Adipose tissue (tissue), 3 donors: ENCODE data around the gene MAT2A. TPM values are rescaled to one million over a fixed set of nuclear protein-coding genes. Genes with fewer than 3 reads are reported as not detected.
A peak's percentile ranks its signal among the peaks of the same experiment; 100 is the strongest.

Experiments
- H3K27ac ChIP-seq: one replicate; pipeline ENCODE4 v1.5.1; 2013; ENCODE audit warnings: low read depth, low read length
- WGBS, 3 donors: extraction: QIAGEN DNeasy Blood & Tissue Kit; methylation state at CpG; one replicate each; pipeline ENCODE4 v1.1.7; 2013; 5-methylcytosine and 5-hydroxymethylcytosine counted together
- polyA plus RNA-seq, 3 donors: library from polyadenylated mRNA; stranded (reverse); fragments of 200-250 nt; gene quantifications; one replicate each; pipeline ENCODE4 v1.2.3, GENCODE V29; 2013
- donor health status: healthy with polysubstance abuse.
- donor health status: Bipolar disorder and iron deficiency.
- donor health status: healthy.

The MAT2A gene
- polyA plus RNA-seq, 3 donors = 139 to 362 (median 309) TPM

GRCh38 chr2:85523062-85523902 lies 15.7 kb upstream of the MAT2A start:
- H3K27ac ChIP-seq = no peak overlapping the region
- WGBS, 3 donors = 72 to 81% (median 81%) methylated on average over 8 of the region's 8 CpGs

- no peak overlapping the region for H3K27ac ChIP-seq
- 48 to 63% (median 59%) methylated on average over 5 of the region's 5 CpGs for WGBS, 3 donors
These were observed 15.0 kb upstream of the MAT2A start for GRCh38 chr2:85523903-85524335.

- no peak overlapping the region for H3K27ac ChIP-seq
- WGBS, 3 donors = 27 to 37% (median 28%) methylated on average over 8 of the region's 8 CpGs
These were observed 14.5 kb upstream of the MAT2A start for GRCh38 chr2:85524336-85524908.

DNA sequence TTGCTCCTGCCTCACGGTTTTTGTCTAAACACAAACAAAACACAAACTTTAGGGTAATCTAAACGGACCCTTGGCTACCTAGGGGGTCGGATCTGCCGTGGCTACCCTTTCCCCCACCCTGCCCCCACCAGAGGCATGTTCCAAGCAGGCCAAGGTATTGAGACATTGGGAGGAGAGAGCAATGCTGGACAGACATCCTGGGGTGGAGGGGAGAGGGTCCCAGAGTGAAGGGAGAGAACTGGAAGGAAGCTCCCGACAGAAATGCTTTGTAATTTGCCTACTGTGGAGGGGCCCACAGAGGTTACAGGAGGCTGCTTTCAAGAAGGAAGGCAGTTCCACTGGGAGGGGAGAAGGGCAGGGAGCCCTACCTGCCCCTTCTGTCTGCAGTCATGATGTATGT lies 13.9 kb upstream of the MAT2A start:
- H3K27ac ChIP-seq = no peak overlapping the region
- WGBS, 3 donors = 56 to 85% (median 69%) methylated on average over 5 of the region's 5 CpGs

DNA sequence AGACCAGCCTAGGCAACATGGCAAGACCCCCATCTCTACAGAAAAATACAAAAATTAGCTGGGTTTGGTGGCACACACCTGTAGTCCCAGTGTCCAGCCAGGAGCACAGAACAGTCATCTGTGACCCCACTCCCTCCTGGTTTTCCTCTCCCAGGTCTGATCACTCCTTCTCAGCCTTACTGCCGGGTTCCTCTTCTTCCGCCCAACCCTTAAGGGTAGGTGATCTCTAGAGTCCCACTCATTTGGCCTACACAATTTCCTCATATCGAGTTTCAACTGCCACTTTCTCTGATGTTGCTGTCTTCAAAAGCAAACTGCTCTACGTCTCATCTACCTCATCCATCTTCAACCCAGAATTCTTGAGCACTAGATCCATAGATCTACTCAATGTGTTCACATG lies 13.4 kb upstream of the MAT2A start:
- H3K27ac ChIP-seq = no peak overlapping the region
- 62 to 95% (median 70%) methylated on average over 4 of the region's 4 CpGs for WGBS, 3 donors

GRCh38 chr2:85527787-85528186 lies 11.2 kb upstream of the MAT2A start:
- no peak overlapping the region for H3K27ac ChIP-seq

DNA sequence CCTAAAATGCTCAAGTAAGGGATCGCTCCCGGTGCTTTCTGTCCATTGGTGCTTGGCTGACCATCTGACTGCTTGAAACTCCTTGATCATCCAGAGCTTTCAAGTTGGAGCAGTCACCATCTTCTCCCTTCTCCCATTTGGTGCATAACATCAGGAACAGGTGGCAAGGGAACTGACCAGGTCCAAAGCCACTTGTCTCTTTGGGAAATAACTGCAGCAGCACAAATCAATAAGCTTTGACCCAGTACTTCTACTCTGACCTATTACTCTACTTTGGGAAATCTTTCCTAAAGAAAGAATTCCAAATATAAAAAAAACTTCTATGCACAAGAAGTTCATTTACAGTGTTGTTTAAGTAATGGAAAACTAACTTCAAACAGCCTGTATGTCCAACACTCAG lies 10.6 kb upstream of the MAT2A start:
- no peak overlapping the region for H3K27ac ChIP-seq
- 85 to 93% (median 87%) methylated on average over 2 of the region's 2 CpGs for WGBS, 3 donors

DNA sequence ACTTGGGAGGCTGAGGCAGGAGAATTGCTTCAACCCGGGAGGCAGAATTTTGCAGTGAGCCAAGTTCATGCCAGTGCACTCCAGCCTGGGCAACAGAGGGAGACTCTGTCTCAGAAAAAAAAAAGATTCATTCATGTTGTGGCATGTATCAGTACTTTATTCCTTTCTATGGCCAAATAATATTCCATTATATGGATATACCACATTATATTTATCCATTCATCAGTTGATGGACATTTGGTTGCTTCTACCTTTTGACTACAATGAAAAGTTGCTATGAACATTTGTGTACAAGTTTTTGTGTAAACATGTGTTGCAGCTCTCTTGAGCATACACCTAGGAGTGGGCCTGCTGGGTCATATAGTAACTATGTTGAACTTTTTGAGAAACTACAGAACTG lies 9.2 kb upstream of the MAT2A start:
- 95 to 100% (median 96%) methylated on average over 1 of the region's 1 CpG for WGBS, 3 donors
- H3K27ac ChIP-seq = no peak overlapping the region

DNA sequence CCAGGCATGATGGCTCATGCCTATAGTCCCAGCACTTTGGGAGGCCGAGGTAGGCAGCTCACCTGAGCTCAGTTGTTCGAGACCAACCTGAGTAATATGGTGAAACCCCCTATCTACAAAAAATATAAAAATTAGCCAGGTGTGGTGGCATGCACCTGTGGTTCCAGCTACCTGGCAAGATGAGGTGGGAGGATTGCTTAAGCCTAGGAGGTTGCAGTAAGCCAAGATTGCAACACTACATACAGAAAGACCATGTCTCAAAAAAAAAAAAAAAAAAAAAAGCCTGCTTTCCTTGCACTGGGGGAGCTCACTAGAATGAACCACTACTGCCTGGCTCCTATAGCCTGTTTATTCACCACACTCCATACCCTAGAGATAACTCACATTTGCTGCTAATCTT lies 7.4 kb upstream of the MAT2A start:
- no peak overlapping the region for H3K27ac ChIP-seq
- WGBS, 3 donors = 73 to 97% (median 76%) methylated on average over 2 of the region's 2 CpGs

DNA sequence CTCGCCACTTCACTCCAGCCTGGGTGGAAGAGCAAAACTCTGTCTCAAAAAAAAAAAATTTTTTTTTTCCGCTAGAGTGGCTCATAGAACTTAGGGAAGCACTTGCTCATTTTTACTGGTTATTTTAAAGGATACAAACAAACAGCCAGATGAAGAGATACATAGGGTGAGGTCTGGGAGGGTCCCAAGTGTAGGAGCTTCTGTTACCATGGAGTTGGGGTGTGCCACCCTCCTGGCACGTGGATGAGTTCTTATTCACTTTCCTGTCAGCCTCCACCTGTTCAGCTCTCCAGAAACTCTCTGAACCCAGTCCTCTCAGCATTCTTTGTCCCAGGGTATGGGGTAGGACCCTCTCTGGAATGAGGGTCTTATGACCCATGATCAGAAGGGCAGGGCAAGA lies 4.9 kb upstream of the MAT2A start:
- H3K27ac ChIP-seq = no peak overlapping the region
- 74 to 85% (median 75%) methylated on average over 3 of the region's 3 CpGs for WGBS, 3 donors

DNA sequence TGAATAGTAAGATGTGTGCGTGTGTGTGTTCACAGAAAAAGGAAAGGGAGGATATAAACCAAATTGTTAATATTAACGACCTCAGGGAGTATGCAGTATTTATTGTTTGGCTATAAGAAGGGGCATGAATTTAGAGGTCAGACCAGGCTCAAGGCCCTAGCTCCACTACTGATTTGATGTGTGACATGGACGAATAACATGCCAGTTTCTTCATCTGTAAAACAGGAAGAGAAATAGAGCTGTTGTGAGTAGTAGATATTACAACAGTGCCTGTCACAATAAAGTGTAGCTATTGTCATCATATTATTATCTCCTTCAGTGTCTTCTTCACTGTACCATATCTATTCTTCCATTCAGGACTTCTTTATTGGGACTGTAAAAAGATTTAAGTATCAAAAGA lies 4.1 kb upstream of the MAT2A start:
- WGBS, 3 donors = 59 to 77% (median 65%) methylated on average over 3 of the region's 3 CpGs
- H3K27ac ChIP-seq = no peak overlapping the region

GRCh38 chr2:85536479-85536878 lies 2.5 kb upstream of the MAT2A start:
- no peak overlapping the region for H3K27ac ChIP-seq
- whole genome bisulfite sequencing, 3 donors = 79 to 86% (median 83%) methylated on average over 3 of the region's 3 CpGs

DNA sequence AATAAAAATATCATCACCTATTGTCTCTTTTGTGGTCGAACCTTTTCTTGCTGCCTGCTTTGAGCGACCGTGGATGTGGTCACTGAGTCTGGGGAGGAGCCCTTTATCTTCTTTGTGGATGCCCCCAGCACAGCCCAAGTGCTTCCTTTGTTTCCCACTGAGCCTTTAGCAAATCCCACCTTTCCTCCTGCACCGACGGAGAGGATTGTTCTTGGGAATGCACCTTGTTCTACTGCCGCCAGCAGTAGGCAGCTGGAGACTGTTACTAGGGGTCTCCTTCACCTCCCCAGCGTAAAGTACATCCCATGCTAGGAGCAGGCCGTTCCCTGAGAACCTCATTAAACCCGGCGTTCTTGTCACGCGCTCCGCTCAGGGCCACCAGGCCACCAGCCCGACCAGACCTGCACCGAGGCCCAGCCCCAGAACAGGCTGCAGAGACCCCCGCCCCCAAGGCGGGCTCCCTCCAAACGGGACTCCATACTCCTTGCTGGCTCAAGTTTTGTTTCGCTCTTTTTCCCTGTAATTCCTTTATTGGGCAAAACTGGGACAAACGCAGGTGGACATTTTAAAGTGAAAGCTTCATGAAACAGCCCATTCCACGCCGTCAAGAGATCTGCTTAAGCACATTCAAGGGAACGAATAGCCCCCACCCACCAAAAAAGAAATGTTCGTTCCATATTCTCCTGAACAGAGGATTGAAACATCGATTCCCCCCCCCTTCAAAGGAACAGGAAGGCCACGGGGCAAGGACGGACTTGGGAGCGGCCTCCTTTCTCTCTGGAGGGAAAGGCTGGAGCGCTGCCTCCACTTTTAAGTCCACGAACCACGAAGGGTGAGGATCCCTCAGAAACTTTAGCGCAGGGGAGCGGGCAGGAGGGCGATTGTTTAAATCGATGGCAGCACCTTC lies 1.1 kb upstream of the MAT2A start:
- peak overlapping the region; percentile 97 for H3K27ac ChIP-seq
- WGBS, 3 donors = 1% methylated on average over 35 of the region's 35 CpGs

DNA sequence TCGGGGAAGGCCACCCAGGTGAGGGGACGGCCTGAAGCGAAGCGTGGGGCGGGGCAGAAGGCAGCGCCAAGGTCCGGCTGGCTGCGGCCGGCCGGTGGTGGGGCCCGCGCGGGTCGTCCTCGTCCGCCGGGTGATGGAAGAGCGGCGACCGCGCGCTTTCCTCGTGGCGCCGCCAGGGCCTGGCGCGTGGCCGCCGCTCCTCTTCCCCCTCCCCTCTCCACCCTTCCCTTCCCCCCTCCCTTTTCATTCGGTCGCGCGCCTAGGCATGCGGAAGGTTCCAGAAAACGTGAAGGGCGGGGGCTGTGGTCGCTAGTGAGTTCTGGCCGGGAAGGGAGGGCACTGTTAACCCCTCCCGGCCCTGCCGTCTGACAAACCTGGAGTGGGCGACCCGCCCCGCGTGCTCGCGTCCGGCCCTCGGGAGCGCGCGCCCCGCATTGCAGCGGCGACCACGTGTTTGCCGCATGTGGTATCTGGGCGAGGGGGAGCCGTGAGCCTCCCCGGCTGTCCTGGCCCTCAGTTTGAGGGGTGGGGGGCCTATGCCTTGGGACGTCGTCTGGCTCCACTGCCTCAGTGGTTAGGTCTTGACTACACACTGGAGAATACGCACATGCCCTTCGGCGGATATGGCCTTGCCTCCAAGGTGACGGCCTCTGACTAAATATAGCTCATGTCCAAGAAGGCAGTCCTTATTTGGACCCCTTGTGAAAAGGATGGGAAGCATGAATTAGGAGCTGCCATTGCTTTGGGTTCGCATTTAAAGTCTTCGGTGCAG lies 579 bp downstream of the MAT2A start:
- 0% methylated on average over 55 to 67 of the region's 67 CpGs for WGBS, 3 donors
- H3K27ac ChIP-seq = peak overlapping the region; percentile 83

- 4 to 8% (median 5%) methylated on average over 11 of the region's 11 CpGs for WGBS, 3 donors
- H3K27ac ChIP-seq = peak overlapping the region; percentile 83
These were observed 1.2 kb downstream of the MAT2A start for GRCh38 chr2:85540133-85540648.

DNA sequence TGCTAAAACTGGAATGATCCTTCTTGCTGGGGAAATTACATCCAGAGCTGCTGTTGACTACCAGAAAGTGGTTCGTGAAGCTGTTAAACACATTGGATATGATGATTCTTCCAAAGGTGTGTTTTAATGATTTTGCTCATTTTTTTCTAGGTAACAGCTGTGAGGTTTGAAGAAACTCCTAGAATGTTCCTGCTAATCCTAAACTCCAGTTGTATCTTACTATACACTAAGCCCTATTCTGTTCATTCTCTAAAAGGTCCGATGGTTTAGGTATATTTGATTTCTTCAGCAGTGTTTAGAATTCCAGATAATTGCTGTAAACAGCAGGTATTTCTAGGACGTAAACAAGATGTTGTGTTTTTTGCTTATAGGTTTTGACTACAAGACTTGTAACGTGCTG lies 2.3 kb downstream of the MAT2A start:
- 26 to 37% (median 36%) methylated on average over 4 of the region's 4 CpGs for WGBS, 3 donors
- H3K27ac ChIP-seq = no peak overlapping the region

GRCh38 chr2:85541753-85542457 lies 2.9 kb downstream of the MAT2A start:
- WGBS, 3 donors = 32 to 60% (median 57%) methylated on average over 5 of the region's 5 CpGs
- no peak overlapping the region for H3K27ac ChIP-seq

DNA sequence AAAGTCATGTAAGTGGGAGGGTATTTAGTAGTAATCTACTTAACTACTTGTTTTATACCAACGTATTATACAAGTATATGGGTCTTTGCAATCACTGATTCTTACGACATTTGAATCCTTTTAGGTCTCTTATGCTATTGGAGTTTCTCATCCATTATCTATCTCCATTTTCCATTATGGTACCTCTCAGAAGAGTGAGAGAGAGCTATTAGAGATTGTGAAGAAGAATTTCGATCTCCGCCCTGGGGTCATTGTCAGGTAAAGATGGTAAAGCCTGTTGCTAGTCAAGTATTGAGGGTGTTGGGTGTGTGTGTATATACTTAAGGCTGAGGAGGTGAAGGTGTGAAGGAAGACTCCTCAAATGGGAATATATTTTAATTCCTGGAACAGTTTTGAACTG lies 3.8 kb downstream of the MAT2A start:
- H3K27ac ChIP-seq = no peak overlapping the region
- WGBS, 3 donors = 63 to 85% (median 76%) methylated on average over 4 of the region's 4 CpGs
